Measurements from ENCODE around the gene RNF26.

- no peak for TF ChIP-seq TAF1 (IDR thresholded peaks at IDR 0.05; ENCODE audit: low read depth, low read length)
- TF ChIP-seq POLR2A (IDR thresholded peaks at IDR 0.05; ENCODE audit: low read depth, low read length): no peak
- no peak for TF ChIP-seq POLR2AphosphoS5 (IDR thresholded peaks at IDR 0.05; ENCODE audit: low read depth, low read length)
- no peak for TF ChIP-seq POU2F2 (IDR thresholded peaks at IDR 0.05; ENCODE audit: low read depth, low read length)
- no peak for TF ChIP-seq SPI1 (IDR thresholded peaks at IDR 0.05; ENCODE audit: low read depth, low read length)
- TF ChIP-seq PAX5 (IDR thresholded peaks at IDR 0.05; ENCODE audit: insufficient read depth, low read length, severe bottlenecking): no peak
Observed at GRCh38 chr11:119307219-119307618, 27.1 kb upstream of the RNF26 start.
